Trophoblast cell (in vitro differentiated cells and primary cell): Measurements from ENCODE around the gene MACROD2.

ENCODE experiments used
- DNase-seq, 2 donors: peaks; one replicate each; pipeline ENCODE4 v3.0.0-alpha.2; 2016
- H2AFZ ChIP-seq: 2 replicates; pipeline ENCODE4 v1.6.1; 2013; ENCODE audit warnings: low read length, moderate library complexity, mild to moderate bottlenecking; ENCODE audit not compliant: insufficient read depth, poor library complexity
- H2AK5ac ChIP-seq: 2 replicates; pipeline ENCODE4 v1.6.1; 2013; ENCODE audit warnings: mild to moderate bottlenecking, low read length
- H2BK120ac ChIP-seq: 2 replicates; pipeline ENCODE4 v1.6.1; 2013; ENCODE audit warnings: low read length, mild to moderate bottlenecking, moderate library complexity; ENCODE audit not compliant: insufficient read depth, poor library complexity
- H2BK12ac ChIP-seq: 2 replicates; pipeline ENCODE4 v1.6.1; 2013; ENCODE audit warnings: mild to moderate bottlenecking, low read length, moderate library complexity
- H2BK5ac ChIP-seq: 2 replicates; pipeline ENCODE4 v1.6.1; 2013; ENCODE audit warnings: low read length, low read depth, moderate library complexity, mild to moderate bottlenecking; ENCODE audit not compliant: poor library complexity
- H3K14ac ChIP-seq: 2 replicates; pipeline ENCODE4 v1.6.1; 2013; ENCODE audit warnings: mild to moderate bottlenecking, low read length
- H3K18ac ChIP-seq: 2 replicates; pipeline ENCODE4 v1.6.1; 2013; ENCODE audit warnings: mild to moderate bottlenecking, low read length
- H3K23ac ChIP-seq: 2 replicates; pipeline ENCODE4 v1.6.1; 2013; ENCODE audit warnings: low read length
- H3K27ac ChIP-seq: 2 replicates; pipeline ENCODE4 v1.5.1; 2013; ENCODE audit warnings: low read depth, mild to moderate bottlenecking, inconsistent platforms, low read length, moderate library complexity
- H3K27me3 ChIP-seq: 2 replicates; pipeline ENCODE4 v1.6.1; 2013; ENCODE audit warnings: inconsistent platforms, mild to moderate bottlenecking, low read length, moderate library complexity; ENCODE audit not compliant: insufficient read depth
- H3K36me3 ChIP-seq, 2 experiments: 1 replicate in 1 of 2; 2 replicates in 1 of 2; pipeline ENCODE4 v1.6.1; 2013; ENCODE audit warnings: low read length in 2 of 2, mild to moderate bottlenecking in 2 of 2, moderate library complexity in 1 of 2; ENCODE audit not compliant: insufficient read depth in 2 of 2, control insufficient read depth in 1 of 2
- H3K4ac ChIP-seq: 2 replicates; pipeline ENCODE4 v1.6.1; 2013; ENCODE audit warnings: low read depth, mild to moderate bottlenecking, low read length, moderate library complexity
- H3K4me1 ChIP-seq, 2 experiments: 1 replicate in 1 of 2; 2 replicates in 1 of 2; pipeline ENCODE4 v1.6.1; 2013; ENCODE audit warnings: low read length in 2 of 2, mild to moderate bottlenecking in 2 of 2, moderate library complexity in 1 of 2; ENCODE audit not compliant: insufficient read depth in 2 of 2, control insufficient read depth in 1 of 2
- H3K4me2 ChIP-seq: 2 replicates; pipeline ENCODE4 v1.6.1; 2013; ENCODE audit warnings: inconsistent platforms, mild to moderate bottlenecking, low read length, moderate library complexity
- H3K4me3 ChIP-seq: 2 replicates; pipeline ENCODE4 v1.5.1; 2013; ENCODE audit warnings: mild to moderate bottlenecking, low read depth, low read length, inconsistent platforms
- H3K79me1 ChIP-seq: one replicate; pipeline ENCODE4 v1.6.1; 2013; ENCODE audit warnings: low read length
- H3K79me2 ChIP-seq: 2 replicates; pipeline ENCODE4 v1.6.1; 2013; ENCODE audit warnings: low read length, mild to moderate bottlenecking; ENCODE audit not compliant: control insufficient read depth, insufficient read depth, poor library complexity
- H3K9ac ChIP-seq: 2 replicates; pipeline ENCODE4 v1.6.1; 2013; ENCODE audit warnings: mild to moderate bottlenecking, low read length
- H3K9me3 ChIP-seq: 2 replicates; pipeline ENCODE4 v1.6.1; 2013; ENCODE audit warnings: low read depth, mild to moderate bottlenecking, control low read depth, inconsistent platforms, low read length; ENCODE audit not compliant: insufficient read depth
- H4K12ac ChIP-seq: 2 replicates; pipeline ENCODE4 v1.6.1; 2013; ENCODE audit warnings: low read depth, mild to moderate bottlenecking, low read length, moderate library complexity
- H4K8ac ChIP-seq: 2 replicates; pipeline ENCODE4 v1.6.1; 2013; ENCODE audit warnings: low read depth, mild to moderate bottlenecking, low read length, moderate library complexity
- H4K91ac ChIP-seq: one replicate; pipeline ENCODE4 v1.6.1; 2013; ENCODE audit warnings: low read depth, mild to moderate bottlenecking, low read length, moderate library complexity
- WGBS: extraction: QIAGEN DNeasy Blood & Tissue Kit; methylation state at CpG from one replicate; pipeline ENCODE4 v1.1.7; 2013; ENCODE audit warnings: missing lambda C conversion rate; ENCODE audit not compliant: insufficient read length, insufficient coverage; ENCODE audit errors: extremely low coverage; 5-methylcytosine and 5-hydroxymethylcytosine counted together

Gene MACROD2

DNA sequence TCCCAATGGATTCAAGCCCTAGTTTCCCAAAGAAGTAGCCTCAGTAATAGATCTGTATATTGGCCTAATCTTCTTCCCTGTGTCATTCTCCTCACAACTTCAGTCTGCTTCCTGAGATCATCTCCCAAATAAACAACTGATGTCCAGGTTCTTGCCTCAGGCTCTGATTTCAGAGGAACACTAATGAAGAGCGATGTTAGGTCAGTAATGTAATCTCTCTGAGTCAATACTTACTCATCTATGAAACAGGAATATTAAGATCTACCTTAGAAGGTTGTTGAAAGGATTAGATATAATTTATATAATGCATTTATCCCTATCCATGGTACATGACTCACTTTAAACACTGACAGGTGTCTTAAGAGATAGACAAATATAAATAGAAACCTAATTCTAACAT lies 588.1 kb downstream of the MACROD2 start:
- Histone ChIP-seq H3K9me3 (no peaks in the 10 kb centered on the region), H3K18ac (no peak overlapping the region), H3K4me1 (no peaks in the 10 kb centered on the region), H2AFZ (no peak overlapping the region), H3K14ac (no peak overlapping the region), H4K91ac (no peak overlapping the region), H3K36me3 (no peaks in the 10 kb centered on the region), H3K27me3 (no peaks in the 10 kb centered on the region), H3K23ac (no peak overlapping the region), H3K79me1 (no peaks in the 10 kb centered on the region), H3K9ac (no peak overlapping the region), H2BK5ac (no peak overlapping the region), H2AK5ac (no peak overlapping the region), H4K12ac (no peak overlapping the region), H3K4me2 (no peak overlapping the region), H4K8ac (no peak overlapping the region), H3K4me3 (no peak overlapping the region), H3K4ac (no peak overlapping the region), H2BK12ac (no peak overlapping the region), H3K27ac (no peak overlapping the region), H3K79me2 (no peaks in the 10 kb centered on the region), H2BK120ac (no peak overlapping the region)
- no CpG with 5 or more reads among the region's 1 CpG for WGBS
- no peak for DNase-seq

DNA sequence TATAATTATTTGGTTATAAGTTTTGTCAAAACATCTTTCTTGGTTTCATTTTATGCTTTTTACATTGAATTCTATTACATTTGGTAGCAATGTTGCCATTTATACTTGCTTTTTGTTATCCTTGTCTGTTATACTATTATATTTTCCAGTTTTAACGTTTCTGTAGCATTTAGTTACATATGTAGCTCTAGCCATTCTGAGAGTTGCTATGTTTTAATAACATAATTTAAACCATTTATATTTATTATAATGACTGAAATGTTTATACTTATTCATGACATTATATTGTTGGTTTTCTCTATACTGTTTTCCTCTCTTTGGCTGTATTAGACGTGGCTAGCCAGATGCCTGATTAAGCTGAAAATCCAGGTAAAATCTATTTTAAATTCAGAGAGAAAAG lies 594.1 kb downstream of the MACROD2 start:
- Histone ChIP-seq H4K12ac (no peak overlapping the region), H3K27me3 (no peaks in the 10 kb centered on the region), H3K4me3 (no peak overlapping the region), H2AK5ac (no peak overlapping the region), H3K79me1 (no peaks in the 10 kb centered on the region), H2BK120ac (no peak overlapping the region), H3K4me1 (no peaks in the 10 kb centered on the region), H3K9me3 (no peaks in the 10 kb centered on the region), H3K27ac (no peak overlapping the region), H3K4ac (no peak overlapping the region), H2BK12ac (no peak overlapping the region), H3K23ac (no peak overlapping the region), H4K8ac (no peak overlapping the region), H3K36me3 (no peaks in the 10 kb centered on the region), H3K79me2 (no peaks in the 10 kb centered on the region), H3K9ac (no peak overlapping the region), H2AFZ (no peak overlapping the region), H3K14ac (no peak overlapping the region), H3K4me2 (no peak overlapping the region), H4K91ac (no peak overlapping the region), H3K18ac (no peak overlapping the region), H2BK5ac (no peak overlapping the region)
- no peak for DNase-seq
- no CpG with 5 or more reads among the region's 2 CpGs for WGBS

DNA sequence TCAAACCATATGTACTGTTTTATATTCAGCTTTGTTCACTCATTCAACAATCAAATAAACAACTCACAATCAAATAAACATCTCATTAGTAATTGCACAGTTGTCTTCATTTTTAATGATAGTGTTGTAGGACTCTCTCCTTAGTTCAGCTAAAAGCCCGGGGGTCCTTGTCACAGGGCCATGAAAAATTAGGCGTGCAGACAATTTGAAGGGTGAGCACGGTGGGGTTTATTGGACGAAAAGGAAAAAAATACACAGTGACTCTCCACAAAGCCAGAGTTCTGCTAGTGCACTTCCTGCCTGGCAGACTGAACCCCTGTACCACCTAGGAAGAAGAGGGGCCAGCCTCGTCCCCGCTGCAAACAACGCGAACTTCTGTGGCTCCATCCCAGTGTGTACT lies 599.7 kb downstream of the MACROD2 start:
- Histone ChIP-seq H4K91ac (no peak overlapping the region), H3K27ac (no peak overlapping the region), H2BK12ac (no peak overlapping the region), H3K14ac (no peak overlapping the region), H3K4me3 (no peak overlapping the region), H2AK5ac (no peak overlapping the region), H3K9ac (no peak overlapping the region), H2BK120ac (no peak overlapping the region), H3K18ac (no peak overlapping the region), H4K12ac (peak overlapping the region; percentile 12), H3K4me1 (no peaks in the 10 kb centered on the region), H3K9me3 (no peaks in the 10 kb centered on the region), H3K27me3 (no peaks in the 10 kb centered on the region), H3K79me1 (no peaks in the 10 kb centered on the region), H3K36me3 (no peaks in the 10 kb centered on the region), H3K23ac (no peak overlapping the region), H3K4ac (no peak overlapping the region), H2AFZ (no peak overlapping the region), H4K8ac (no peak overlapping the region), H3K4me2 (no peak overlapping the region), H3K79me2 (no peaks in the 10 kb centered on the region), H2BK5ac (no peak overlapping the region)
- no peak for DNase-seq
- WGBS: no CpG with 5 or more reads among the region's 8 CpGs

DNA sequence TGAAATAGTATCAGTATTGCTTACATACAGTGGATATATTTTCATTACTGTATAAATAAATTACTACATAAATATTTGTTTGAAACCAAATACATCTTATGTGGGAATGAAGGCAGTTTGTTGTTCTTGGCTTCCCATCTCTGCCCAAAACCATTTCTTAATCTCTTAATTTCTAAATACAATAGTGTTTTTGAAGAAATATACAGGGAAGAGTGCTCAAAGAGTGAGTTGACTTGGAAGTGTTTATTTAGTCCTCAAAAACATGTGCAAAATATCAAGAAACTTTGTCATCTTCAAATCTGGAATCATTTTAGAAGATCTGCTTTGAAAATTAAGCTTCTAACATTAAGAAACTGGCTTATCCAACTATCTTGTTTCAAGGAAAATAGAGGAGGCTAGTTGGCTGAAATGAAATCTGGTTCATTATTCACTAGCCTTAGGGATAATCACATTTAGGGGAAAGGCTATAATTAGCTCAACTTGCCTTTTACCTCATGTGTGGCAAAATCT lies 601.9 kb downstream of the MACROD2 start:
- Histone ChIP-seq H3K9me3 (no peaks in the 10 kb centered on the region), H2BK12ac (no peak overlapping the region), H3K27me3 (no peaks in the 10 kb centered on the region), H3K4ac (no peak overlapping the region), H3K14ac (no peak overlapping the region), H2AK5ac (no peak overlapping the region), H3K36me3 (no peaks in the 10 kb centered on the region), H3K4me2 (no peak overlapping the region), H2BK5ac (no peak overlapping the region), H2AFZ (no peak overlapping the region), H3K18ac (no peak overlapping the region), H3K9ac (no peak overlapping the region), H4K12ac (no peak overlapping the region), H3K79me1 (no peaks in the 10 kb centered on the region), H3K79me2 (no peaks in the 10 kb centered on the region), H3K4me3 (no peak overlapping the region), H2BK120ac (no peak overlapping the region), H4K8ac (no peak overlapping the region), H3K23ac (no peak overlapping the region), H3K4me1 (no peaks in the 10 kb centered on the region), H3K27ac (no peak overlapping the region), H4K91ac (no peak overlapping the region)
- DNase-seq: no peak
